Mucosa of rectum (tissue), 2 donors: Measurements from ENCODE around the gene FZD7.
A peak's percentile ranks its signal among the peaks of the same experiment; 100 is the strongest.

Experiments used
- H3K27ac ChIP-seq, 2 donors: one replicate each; pipeline ENCODE4 v1.7.0; 2013; ENCODE audit warnings: inconsistent platforms in 2 of 2, low read depth in 2 of 2, low read length in 2 of 2
- H3K27me3 ChIP-seq, 2 donors: one replicate each; pipeline ENCODE4 v1.7.0; 2013; ENCODE audit warnings: low read length in 2 of 2; ENCODE audit not compliant: control insufficient read depth in 2 of 2, insufficient read depth in 2 of 2
- H3K36me3 ChIP-seq, 2 donors: one replicate each; pipeline ENCODE4 v1.7.0; 2013; ENCODE audit warnings: low read length in 2 of 2; ENCODE audit not compliant: control insufficient read depth in 2 of 2, insufficient read depth in 2 of 2
- H3K4me1 ChIP-seq, 2 donors: one replicate each; pipeline ENCODE4 v1.7.0; 2013; ENCODE audit warnings: low read length in 2 of 2, mild to moderate bottlenecking in 1 of 2; ENCODE audit not compliant: control insufficient read depth in 2 of 2, insufficient read depth in 2 of 2
- H3K4me3 ChIP-seq, 2 donors: one replicate each; pipeline ENCODE4 v1.7.0; 2013; ENCODE audit warnings: low read length in 2 of 2
- H3K9ac ChIP-seq, 2 donors: one replicate each; pipeline ENCODE4 v1.7.0; 2013; ENCODE audit warnings: low read length in 2 of 2, low read depth in 1 of 2, mild to moderate bottlenecking in 1 of 2
- H3K9me3 ChIP-seq, 2 donors: one replicate each; pipeline ENCODE4 v1.7.0; 2013; ENCODE audit warnings: low read length in 2 of 2; ENCODE audit not compliant: control insufficient read depth in 2 of 2
- donor health status: healthy.
- donor health status: Normal muscosa, but diverticular disease.

FZD7 gene

DNA sequence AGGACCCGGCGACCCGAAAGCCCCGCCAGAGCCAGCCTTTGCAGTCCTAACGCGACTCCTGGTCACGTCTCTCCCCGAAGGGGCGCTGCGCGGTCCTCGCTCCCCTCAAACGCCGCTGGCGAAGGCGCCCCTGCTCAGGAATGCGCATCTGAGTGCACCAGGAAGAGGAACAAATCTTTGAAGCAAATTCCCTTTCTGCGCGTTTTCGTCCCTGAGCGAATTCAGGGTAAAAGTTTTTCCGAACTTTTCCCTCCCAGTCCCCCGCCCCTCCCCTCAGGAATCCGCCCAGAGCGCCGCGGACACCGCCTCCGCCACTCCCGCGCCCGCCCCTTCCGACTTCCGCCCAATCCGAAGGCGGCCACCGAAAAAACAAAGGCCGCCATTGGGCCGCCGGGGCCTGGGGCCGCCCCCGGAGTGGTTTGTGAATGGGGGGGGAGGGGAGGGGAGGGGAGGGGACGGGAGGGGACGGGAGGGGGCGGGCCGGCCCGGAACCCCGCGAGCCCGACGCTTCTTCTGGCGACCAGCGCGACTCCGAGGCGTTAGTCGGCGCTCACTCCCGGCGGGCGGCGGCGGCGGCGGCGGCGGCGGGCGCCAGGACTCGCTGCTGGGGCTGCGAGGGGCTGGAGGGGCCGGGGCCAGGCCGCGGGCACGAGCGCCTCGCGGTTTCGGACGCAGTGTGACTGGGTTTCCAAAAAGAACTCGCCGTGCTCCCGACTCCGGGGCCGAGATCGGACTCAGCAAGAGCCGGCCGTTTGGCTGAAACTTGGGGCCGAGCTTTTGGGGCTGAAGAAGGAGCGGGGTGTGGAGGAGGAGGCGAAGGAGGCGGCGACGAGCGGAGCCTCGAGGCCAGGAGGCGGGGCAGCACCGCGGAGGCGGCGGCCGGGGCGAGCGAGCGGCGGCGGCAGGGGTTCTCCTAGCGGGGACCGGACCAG is at the start of gene FZD7:
FZD7 (plus strand) TSS at position 539 of the 932 bp plus-strand sequence. CDS start 793 bp downstream, outside the sequence.
- Histone ChIP-seq H3K9me3 (no peaks in the 10 kb centered on the region), H3K27me3 (peaks cover 5 to 14% of the 10 kb centered on the region in 2 donors), H3K4me1 (peaks cover 18 to 19% of the 10 kb centered on the region in 2 donors), H3K9ac (peak within 1 kb of the TSS; percentile 72 to 83), H3K36me3 (no peaks in the 10 kb centered on the region), H3K4me3 (peak within 1 kb of the TSS; percentile 83 to 86), H3K27ac (peak within 1 kb of the TSS; percentile 87 to 90)

DNA sequence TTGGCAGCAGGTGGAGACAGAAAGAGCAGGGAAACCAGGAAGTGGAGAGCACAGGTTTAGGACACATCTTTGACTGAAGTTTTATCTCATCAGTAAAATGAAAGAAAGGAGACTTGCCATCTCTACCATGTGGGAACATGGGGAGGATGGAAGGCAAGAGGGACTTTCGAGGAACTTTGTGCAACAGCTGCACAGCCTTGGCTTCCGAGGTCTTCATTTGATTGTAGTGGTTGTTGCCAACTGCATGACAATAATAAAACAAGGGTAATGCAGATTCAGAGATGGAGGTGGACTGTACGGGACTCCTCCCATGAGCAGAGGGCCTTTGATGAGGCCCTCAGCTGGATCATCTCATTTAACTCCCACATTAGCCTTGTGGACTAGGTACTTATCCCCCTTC is 49.3 kb upstream of the FZD7 start:
- Histone ChIP-seq H3K27ac (no peak overlapping the region), H3K9me3 (no peaks in the 10 kb centered on the region), H3K4me1 (no peaks in the 10 kb centered on the region), H3K36me3 (no peaks in the 10 kb centered on the region), H3K27me3 (no peaks in the 10 kb centered on the region), H3K4me3 (no peak overlapping the region), H3K9ac (no peak overlapping the region)

DNA sequence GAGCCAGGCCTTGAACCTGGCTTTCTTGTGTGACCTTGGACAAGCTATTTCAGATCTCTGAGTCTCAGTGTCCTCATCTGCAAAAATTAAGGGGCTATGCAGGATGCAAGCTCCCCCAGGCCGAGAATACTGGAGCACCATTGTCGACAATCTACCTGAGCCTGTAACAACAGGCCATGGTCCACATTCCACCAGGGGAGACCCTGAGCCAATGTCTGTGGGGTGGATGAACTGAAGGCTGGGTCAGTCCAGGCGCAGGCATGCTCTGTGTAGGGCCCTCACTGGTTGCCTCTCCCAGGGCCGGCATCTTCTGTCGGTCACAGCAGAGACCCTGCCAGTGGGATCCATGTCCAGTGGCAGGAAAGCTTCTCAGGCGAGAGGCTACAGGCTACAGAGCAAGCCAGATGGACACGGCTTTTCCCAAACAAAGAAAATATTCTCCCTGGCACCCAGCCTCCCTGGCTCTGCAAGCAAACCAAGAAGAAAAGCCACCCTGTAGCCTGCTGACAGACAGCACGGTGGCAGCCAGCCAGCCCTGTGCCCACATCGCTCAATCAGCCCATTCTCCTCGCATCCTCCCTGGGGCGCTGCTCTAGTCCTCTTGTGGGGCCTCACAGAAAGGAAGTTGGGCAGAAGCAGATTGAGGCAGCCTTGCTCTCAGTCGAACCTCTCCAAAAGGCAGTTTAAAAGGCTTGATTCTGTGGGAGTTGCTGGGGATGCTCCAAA is 48.7 kb upstream of the FZD7 start:
- Histone ChIP-seq H3K9ac (no peak overlapping the region), H3K27me3 (no peaks in the 10 kb centered on the region), H3K27ac (no peak overlapping the region), H3K9me3 (no peaks in the 10 kb centered on the region), H3K36me3 (no peaks in the 10 kb centered on the region), H3K4me1 (no peaks in the 10 kb centered on the region), H3K4me3 (no peak overlapping the region)

DNA sequence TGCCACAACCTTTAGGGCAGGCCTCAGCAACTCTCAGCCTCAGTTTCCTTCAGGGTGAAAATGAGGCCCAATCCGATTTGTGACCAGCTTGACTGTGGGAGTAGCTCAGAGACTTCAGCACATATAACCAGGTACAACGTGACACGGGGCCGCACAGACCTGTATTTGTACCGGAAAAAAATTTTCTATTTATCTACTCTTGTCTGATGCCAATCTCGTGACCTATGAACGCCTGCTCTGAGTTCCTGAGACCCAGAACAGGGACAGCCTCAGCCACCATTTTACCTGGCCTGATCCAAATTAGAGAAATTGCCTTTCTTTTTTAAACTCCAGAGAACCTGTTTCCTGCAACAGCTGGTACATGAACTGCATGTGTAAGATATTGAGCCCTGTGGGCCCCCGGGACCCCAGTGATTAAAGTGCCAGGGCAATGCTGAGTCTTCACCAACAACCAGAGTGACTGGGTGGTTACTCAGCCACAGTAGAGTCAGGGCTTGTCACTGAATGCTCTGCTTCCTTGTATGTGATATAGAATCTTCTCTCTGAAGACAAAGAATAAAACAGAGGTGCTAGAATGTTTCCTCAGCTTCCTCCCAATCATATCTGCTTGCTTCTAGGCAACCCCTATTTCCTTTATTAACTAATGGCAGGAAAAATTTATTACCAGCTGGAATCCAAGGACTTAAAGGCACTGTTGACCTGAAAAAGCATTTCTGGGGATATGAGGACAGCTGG is 47.8 kb upstream of the FZD7 start:
- Histone ChIP-seq H3K36me3 (no peaks in the 10 kb centered on the region), H3K4me3 (no peak overlapping the region), H3K9ac (no peak overlapping the region), H3K27me3 (no peaks in the 10 kb centered on the region), H3K9me3 (no peaks in the 10 kb centered on the region), H3K27ac (no peak overlapping the region), H3K4me1 (no peaks in the 10 kb centered on the region)

DNA sequence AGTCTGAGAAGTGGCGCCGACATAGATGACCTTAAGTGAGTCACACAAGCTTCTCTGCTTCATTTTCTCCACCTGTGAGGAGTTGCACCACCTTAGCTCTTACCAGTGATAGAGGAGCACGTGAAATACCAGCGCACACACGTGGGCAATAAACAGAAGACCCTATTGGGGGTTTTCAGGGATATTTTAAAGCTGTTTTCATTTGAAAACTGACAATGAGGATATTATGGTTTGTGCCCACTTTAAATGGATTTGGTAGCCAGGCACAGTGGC is 47.3 kb upstream of the FZD7 start:
- H3K27ac ChIP-seq: no peak overlapping the region
- no peaks in the 10 kb centered on the region for H3K4me1 ChIP-seq
- no peaks in the 10 kb centered on the region for H3K36me3 ChIP-seq
- H3K9me3 ChIP-seq: no peaks in the 10 kb centered on the region
- no peaks in the 10 kb centered on the region for H3K27me3 ChIP-seq
- no peak overlapping the region for H3K4me3 ChIP-seq
- no peak overlapping the region for H3K9ac ChIP-seq

DNA sequence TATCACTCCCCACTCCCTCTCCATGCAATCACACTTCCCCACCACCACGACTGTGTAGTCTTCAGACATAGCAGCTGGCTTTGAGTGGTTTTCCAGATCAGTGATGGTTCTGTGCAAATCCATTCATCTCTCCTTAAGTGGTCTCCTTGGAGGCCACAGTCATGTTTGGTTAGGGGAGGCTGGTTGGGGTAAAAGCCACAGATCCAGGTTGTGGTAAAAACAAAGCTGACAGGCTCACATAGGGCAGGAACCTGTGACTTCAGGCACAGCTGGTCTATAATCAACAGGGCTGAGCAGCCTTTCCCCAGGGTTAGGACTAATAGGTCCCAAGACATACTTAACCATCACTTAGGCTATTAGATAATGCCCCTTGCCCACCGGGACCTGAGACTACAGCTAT is 46.2 kb upstream of the FZD7 start:
- H3K4me3 ChIP-seq: no peak overlapping the region
- H3K27ac ChIP-seq: no peak overlapping the region
- H3K4me1 ChIP-seq: no peaks in the 10 kb centered on the region
- no peak overlapping the region for H3K9ac ChIP-seq
- H3K9me3 ChIP-seq: no peaks in the 10 kb centered on the region
- no peaks in the 10 kb centered on the region for H3K27me3 ChIP-seq
- no peaks in the 10 kb centered on the region for H3K36me3 ChIP-seq

DNA sequence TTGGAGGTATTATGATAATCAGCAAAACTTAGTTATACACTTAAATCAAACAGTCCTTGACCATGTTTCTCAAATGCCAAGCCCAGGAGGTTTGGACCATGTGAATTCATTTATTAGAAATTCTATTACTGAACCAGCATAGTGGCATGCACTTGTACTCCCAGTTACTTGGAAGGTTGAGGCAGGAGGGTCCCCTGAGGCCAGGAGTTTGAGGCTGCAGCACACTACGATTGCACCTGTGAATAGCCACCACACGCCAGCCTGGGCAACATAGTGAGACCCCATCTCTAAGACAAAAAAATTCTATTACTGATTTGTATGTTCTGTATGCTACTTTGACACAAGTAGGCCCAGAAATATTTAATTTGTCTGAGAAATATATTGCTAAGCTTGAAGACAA is 43.6 kb upstream of the FZD7 start:
- no peak overlapping the region for H3K27ac ChIP-seq
- no peak overlapping the region for H3K4me3 ChIP-seq
- H3K4me1 ChIP-seq: no peaks in the 10 kb centered on the region
- H3K9ac ChIP-seq: no peak overlapping the region
- H3K27me3 ChIP-seq: no peaks in the 10 kb centered on the region
- no peaks in the 10 kb centered on the region for H3K36me3 ChIP-seq
- no peaks in the 10 kb centered on the region for H3K9me3 ChIP-seq

DNA sequence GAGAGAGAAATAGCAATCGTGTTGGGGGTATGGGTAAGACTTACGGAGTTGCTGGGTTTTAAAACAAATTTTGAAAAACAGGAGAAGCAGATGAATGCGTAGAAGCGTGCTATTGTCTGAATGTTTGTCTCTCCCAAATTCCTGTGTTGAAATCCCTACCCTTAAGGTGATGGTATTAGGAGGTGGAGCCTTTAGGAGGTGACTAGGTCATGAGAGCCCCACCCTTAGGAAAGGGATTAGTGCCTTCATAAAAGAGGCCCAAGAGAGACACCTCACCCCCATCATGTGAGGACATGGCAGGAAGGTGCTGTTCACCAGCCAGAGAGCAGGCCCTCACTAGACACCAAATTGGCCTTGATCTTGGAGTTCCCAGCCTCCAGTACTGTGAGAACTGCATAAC is 40.7 kb upstream of the FZD7 start:
- Histone ChIP-seq H3K27me3 (no peaks in the 10 kb centered on the region), H3K9ac (no peak overlapping the region), H3K4me3 (no peak overlapping the region), H3K4me1 (no peaks in the 10 kb centered on the region), H3K27ac (no peak overlapping the region), H3K9me3 (no peaks in the 10 kb centered on the region), H3K36me3 (no peaks in the 10 kb centered on the region)

DNA sequence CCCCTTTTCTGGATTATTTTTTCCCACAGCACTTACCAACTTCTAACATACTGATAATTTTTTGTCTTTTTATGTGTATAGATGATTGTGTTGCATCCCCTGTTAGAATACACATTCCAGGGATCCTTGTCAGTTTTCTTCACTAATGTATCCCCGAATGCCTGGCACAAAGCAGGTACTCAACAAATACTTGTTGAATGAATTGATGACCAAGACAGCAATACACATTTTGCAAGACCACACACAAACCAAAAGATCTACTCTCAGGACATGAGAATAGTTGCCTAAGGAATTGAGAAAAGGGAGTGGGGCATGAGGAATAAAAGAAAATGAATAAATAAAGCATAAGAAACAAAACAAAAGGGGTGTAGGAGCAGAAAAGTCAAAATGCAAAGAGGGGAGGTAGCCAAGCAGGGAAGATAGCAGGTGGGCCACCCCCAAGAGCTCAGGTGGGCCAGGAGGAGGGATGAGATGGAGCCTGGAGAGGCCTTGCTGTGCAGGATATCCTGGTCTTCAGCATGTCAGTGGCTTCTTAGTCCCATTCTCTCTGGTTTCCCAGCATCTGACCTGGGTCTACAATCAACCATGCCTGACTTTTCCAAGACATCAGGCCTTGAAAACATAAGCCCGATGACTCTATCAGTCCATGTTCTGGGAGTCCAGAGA is 38.5 kb upstream of the FZD7 start:
- H3K9me3 ChIP-seq: no peaks in the 10 kb centered on the region
- H3K9ac ChIP-seq: no peak overlapping the region
- H3K4me1 ChIP-seq: no peaks in the 10 kb centered on the region
- H3K36me3 ChIP-seq: no peaks in the 10 kb centered on the region
- no peak overlapping the region for H3K27ac ChIP-seq
- H3K27me3 ChIP-seq: no peaks in the 10 kb centered on the region
- H3K4me3 ChIP-seq: no peak overlapping the region
